Measurements from ENCODE around the gene SCN5A. TPM values are rescaled to one million over a fixed set of nuclear protein-coding genes. Genes with fewer than 3 reads are reported as not detected.

The SCN5A gene
- total and polyA plus RNA-seq, 2 experiments from 2014 or later, result 10.2 to 10.6 TPM

GRCh38 chr3:38576526-38577370 is 72.7 kb downstream of the SCN5A start:
- Mint-ChIP-seq H3K27me3 (ENCODE audit: insufficient read depth, low read depth, poor library complexity) (peaks cover 8% of the 10 kb centered on the region), H3K9me3 (no peaks in the 10 kb centered on the region), H3K4me3 (no peak overlapping the region), H3K36me3 (ENCODE audit: low read depth) (peaks cover 4% of the 10 kb centered on the region; the same call in 1 of the 3 replicates), H3K4me1 (peaks cover 13% of the 10 kb centered on the region; the same call in 2 of the 3 replicates), H3K27ac (no peak overlapping the region)
- Histone ChIP-seq H3K9me2 (ENCODE audit: insufficient read depth) (no peaks in the 10 kb centered on the region), H4K20me1 (replicated peaks; ENCODE audit: insufficient read depth) (no peaks in the 10 kb centered on the region), H3K4me3 (no peak overlapping the region), H3K4me1 (ENCODE audit: insufficient read depth) (no peaks in the 10 kb centered on the region), H2AFZ (no peak overlapping the region), H3K4me2 (no peak overlapping the region), H3F3A (replicated peaks; ENCODE audit: low read depth) (no peaks in the 10 kb centered on the region), H3K27me3 (ENCODE audit: insufficient read depth) (no peaks in the 10 kb centered on the region), H3K27ac (ENCODE audit: low read depth) (no peak overlapping the region), H3K36me3 (ENCODE audit: insufficient read depth) (no peaks in the 10 kb centered on the region), H3K79me2 (replicated peaks; ENCODE audit: insufficient read depth) (no peaks in the 10 kb centered on the region)
- TF ChIP-seq, protein P1, sequence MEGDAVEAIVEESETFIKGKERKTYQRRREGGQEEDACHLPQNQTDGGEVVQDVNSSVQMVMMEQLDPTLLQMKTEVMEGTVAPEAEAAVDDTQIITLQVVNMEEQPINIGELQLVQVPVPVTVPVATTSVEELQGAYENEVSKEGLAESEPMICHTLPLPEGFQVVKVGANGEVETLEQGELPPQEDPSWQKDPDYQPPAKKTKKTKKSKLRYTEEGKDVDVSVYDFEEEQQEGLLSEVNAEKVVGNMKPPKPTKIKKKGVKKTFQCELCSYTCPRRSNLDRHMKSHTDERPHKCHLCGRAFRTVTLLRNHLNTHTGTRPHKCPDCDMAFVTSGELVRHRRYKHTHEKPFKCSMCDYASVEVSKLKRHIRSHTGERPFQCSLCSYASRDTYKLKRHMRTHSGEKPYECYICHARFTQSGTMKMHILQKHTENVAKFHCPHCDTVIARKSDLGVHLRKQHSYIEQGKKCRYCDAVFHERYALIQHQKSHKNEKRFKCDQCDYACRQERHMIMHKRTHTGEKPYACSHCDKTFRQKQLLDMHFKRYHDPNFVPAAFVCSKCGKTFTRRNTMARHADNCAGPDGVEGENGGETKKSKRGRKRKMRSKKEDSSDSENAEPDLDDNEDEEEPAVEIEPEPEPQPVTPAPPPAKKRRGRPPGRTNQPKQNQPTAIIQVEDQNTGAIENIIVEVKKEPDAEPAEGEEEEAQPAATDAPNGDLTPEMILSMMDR (conservative IDR thresholded peaks at IDR 0.05; ENCODE audit: low read depth in 2 of 2), result no peak
- TF ChIP-seq, protein P2, sequence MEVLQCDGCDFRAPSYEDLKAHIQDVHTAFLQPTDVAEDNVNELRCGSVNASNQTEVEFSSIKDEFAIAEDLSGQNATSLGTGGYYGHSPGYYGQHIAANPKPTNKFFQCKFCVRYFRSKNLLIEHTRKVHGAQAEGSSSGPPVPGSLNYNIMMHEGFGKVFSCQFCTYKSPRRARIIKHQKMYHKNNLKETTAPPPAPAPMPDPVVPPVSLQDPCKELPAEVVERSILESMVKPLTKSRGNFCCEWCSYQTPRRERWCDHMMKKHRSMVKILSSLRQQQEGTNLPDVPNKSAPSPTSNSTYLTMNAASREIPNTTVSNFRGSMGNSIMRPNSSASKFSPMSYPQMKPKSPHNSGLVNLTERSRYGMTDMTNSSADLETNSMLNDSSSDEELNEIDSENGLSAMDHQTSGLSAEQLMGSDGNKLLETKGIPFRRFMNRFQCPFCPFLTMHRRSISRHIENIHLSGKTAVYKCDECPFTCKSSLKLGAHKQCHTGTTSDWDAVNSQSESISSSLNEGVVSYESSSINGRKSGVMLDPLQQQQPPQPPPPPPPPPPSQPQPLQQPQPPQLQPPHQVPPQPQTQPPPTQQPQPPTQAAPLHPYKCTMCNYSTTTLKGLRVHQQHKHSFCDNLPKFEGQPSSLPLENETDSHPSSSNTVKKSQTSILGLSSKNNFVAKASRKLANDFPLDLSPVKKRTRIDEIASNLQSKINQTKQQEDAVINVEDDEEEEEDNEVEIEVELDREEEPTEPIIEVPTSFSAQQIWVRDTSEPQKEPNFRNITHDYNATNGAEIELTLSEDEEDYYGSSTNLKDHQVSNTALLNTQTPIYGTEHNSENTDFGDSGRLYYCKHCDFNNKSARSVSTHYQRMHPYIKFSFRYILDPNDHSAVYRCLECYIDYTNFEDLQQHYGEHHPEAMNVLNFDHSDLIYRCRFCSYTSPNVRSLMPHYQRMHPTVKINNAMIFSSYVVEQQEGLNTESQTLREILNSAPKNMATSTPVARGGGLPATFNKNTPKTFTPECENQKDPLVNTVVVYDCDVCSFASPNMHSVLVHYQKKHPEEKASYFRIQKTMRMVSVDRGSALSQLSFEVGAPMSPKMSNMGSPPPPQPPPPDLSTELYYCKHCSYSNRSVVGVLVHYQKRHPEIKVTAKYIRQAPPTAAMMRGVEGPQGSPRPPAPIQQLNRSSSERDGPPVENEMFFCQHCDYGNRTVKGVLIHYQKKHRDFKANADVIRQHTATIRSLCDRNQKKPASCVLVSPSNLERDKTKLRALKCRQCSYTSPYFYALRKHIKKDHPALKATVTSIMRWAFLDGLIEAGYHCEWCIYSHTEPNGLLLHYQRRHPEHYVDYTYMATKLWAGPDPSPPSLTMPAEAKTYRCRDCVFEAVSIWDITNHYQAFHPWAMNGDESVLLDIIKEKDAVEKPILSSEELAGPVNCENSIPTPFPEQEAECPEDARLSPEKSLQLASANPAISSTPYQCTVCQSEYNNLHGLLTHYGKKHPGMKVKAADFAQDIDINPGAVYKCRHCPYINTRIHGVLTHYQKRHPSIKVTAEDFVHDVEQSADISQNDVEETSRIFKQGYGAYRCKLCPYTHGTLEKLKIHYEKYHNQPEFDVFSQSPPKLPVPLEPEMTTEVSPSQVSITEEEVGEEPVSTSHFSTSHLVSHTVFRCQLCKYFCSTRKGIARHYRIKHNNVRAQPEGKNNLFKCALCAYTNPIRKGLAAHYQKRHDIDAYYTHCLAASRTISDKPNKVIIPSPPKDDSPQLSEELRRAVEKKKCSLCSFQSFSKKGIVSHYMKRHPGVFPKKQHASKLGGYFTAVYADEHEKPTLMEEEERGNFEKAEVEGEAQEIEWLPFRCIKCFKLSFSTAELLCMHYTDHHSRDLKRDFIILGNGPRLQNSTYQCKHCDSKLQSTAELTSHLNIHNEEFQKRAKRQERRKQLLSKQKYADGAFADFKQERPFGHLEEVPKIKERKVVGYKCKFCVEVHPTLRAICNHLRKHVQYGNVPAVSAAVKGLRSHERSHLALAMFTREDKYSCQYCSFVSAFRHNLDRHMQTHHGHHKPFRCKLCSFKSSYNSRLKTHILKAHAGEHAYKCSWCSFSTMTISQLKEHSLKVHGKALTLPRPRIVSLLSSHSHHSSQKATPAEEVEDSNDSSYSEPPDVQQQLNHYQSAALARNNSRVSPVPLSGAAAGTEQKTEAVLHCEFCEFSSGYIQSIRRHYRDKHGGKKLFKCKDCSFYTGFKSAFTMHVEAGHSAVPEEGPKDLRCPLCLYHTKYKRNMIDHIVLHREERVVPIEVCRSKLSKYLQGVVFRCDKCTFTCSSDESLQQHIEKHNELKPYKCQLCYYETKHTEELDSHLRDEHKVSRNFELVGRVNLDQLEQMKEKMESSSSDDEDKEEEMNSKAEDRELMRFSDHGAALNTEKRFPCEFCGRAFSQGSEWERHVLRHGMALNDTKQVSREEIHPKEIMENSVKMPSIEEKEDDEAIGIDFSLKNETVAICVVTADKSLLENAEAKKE (CRISPR knock-in tag; IDR thresholded peaks at IDR 0.05), result no peak
- TF ChIP-seq NANOG (IDR thresholded peaks at IDR 0.05; ENCODE audit: borderline replicate concordance) (no peak), EZH2phosphoT487 (IDR thresholded peaks at IDR 0.05; ENCODE audit: unreplicated experiment) (no peak), STAT1 (IDR thresholded peaks at IDR 0.05; ENCODE audit: unreplicated experiment) (no peak), CREB1 (CRISPR knock-in tag; IDR thresholded peaks at IDR 0.05; ENCODE audit: low read depth) (no peak), REST (IDR thresholded peaks at IDR 0.05; ENCODE audit: unreplicated experiment) (no peak), JUNB (IDR thresholded peaks at IDR 0.05; ENCODE audit: unreplicated experiment) (no peak), ZNF114 (CRISPR knock-in tag; IDR thresholded peaks at IDR 0.05) (no peak), EZH2 (IDR thresholded peaks at IDR 0.05; ENCODE audit: low read depth, unreplicated experiment) (no peak), POLR2AphosphoS5 (IDR thresholded peaks at IDR 0.05; ENCODE audit: low read depth) (no peak), ZNF331 (CRISPR knock-in tag; IDR thresholded peaks at IDR 0.05; ENCODE audit: low read depth) (no peak)
- TF ChIP-seq, protein P3, sequence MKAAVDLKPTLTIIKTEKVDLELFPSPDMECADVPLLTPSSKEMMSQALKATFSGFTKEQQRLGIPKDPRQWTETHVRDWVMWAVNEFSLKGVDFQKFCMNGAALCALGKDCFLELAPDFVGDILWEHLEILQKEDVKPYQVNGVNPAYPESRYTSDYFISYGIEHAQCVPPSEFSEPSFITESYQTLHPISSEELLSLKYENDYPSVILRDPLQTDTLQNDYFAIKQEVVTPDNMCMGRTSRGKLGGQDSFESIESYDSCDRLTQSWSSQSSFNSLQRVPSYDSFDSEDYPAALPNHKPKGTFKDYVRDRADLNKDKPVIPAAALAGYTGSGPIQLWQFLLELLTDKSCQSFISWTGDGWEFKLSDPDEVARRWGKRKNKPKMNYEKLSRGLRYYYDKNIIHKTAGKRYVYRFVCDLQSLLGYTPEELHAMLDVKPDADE (IDR thresholded peaks at IDR 0.05), result no peak
- DNase-seq (ENCODE audit: low spot score) (no peak), ATAC-seq (no peak)
